ENCODE data around the gene EPHB3.

Gene EPHB3

DNA sequence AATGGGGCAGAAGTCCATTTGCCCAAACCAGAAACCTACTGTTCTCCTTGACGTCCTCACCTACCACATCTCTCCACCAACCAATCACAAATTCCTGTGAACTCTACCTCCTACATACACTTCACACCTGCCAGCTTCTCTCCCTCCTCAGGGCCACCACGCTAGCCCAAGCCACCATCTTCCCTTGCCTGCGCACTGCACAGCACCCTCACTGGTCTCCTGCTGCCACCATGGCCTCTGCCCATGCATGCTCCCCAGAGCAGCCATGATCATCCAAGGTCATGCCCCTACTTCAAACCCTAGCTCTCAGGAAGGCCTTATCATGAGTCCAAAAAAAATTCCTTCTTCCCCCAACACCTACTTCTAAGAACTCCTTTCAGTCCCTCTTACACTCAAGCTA is 1.1 kb upstream of the EPHB3 start:
- no peak overlapping the region for H3K4me3 ChIP-seq (ENCODE audit: low read depth, low read length)

GRCh38 chr3:184561913-184562877 is 610 bp downstream of the EPHB3 start:
- no peak for TF ChIP-seq CTCF (IDR thresholded peaks at IDR 0.05; ENCODE audit: borderline replicate concordance, insufficient read depth, low read depth, low read length)

More for the DNA sequence above, 1.1 kb upstream of the EPHB3 start:
- TF ChIP-seq CTCF (IDR thresholded peaks at IDR 0.05; ENCODE audit: borderline replicate concordance, insufficient read depth, low read depth, low read length), result no peak

DNA sequence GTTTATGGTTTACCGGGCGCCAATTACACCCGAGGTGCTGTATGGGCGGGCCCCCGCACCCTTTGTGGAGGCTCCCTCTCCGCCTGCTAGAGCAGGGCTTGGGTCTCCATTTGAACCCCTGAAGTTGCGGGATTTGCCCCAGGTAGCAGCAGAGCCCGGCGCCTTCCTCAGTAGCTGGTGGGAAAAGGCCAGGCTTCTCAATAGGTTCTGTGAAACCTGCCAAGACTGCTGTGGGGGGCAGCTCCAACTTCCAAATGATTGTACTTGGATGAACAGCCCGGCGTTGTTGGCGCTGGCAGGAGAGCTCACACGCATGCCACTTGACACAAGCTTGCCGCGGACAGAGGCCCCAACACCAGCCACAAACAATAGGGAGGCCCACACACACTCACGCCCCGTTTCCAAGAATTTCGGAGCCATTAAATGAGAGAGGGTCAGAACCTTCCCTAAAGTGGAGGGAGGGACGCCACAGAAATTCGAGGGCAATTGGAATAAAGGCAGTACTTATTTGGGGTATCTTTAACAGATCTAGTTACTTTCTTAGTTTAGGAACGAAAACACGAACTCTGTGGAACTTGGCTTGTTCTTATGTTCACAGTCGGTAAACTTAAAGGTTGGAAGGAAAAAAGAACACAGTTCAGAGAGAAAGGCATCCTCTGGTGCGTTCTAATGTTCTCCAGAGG is 1.4 kb downstream of the EPHB3 start:
- no peak for TF ChIP-seq CTCF (IDR thresholded peaks at IDR 0.05; ENCODE audit: borderline replicate concordance, insufficient read depth, low read depth, low read length)
- H3K4me3 ChIP-seq (ENCODE audit: low read depth, low read length), result no peak overlapping the region

More at GRCh38 chr3:184561913-184562877, 610 bp downstream of the EPHB3 start:
- no peak overlapping the region for H3K4me3 ChIP-seq (ENCODE audit: low read depth, low read length)

GRCh38 chr3:184563561-184563925 is 2.0 kb downstream of the EPHB3 start:
- no peak for TF ChIP-seq CTCF (IDR thresholded peaks at IDR 0.05; ENCODE audit: borderline replicate concordance, insufficient read depth, low read depth, low read length)
- H3K4me3 ChIP-seq (ENCODE audit: low read depth, low read length), result no peak overlapping the region

GRCh38 chr3:184563941-184564684 is 2.5 kb downstream of the EPHB3 start:
- no peak overlapping the region for H3K4me3 ChIP-seq (ENCODE audit: low read depth, low read length)
- no peak for TF ChIP-seq CTCF (IDR thresholded peaks at IDR 0.05; ENCODE audit: borderline replicate concordance, insufficient read depth, low read depth, low read length)

DNA sequence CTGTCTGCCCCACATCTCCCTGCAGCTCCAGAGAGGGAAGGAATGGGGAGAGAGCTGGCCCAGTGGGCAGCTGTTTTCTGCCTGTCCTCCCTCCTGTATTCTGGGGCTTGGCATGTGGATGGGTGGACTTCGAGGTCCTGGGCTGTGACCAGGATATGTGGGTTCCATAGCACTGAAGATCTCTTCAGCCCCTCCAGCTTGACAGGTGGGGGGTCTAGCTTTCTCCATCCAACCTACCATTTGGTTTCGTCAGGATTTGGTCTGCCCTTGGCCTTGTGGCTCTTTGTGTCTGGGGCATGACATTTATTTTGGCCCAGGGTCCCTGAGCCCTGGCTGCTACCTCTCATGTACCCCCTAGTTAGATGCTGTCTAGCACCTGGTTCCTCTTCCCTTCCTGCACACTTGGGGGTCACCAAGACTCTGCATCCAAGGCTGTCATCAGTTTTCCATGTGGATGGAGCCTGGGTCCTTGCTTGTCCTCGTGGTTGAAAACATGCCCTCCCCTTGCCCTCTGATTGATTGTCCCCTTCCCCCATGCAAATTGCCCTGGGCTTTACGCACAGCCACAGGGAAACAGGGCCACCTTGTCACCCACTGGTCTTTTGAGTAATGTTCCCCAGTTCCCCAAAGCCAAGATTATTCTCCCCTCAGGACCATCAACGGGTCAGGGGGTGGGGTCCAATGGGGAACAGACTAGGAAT is 3.2 kb downstream of the EPHB3 start:
- no peak for TF ChIP-seq CTCF (IDR thresholded peaks at IDR 0.05; ENCODE audit: borderline replicate concordance, insufficient read depth, low read depth, low read length)
- H3K4me3 ChIP-seq (ENCODE audit: low read depth, low read length), result no peak overlapping the region
